A549 (cell line): ENCODE data around the gene ZDHHC9. TPM values are rescaled to one million over a fixed set of nuclear protein-coding genes. Genes with fewer than 3 reads are reported as not detected.

ENCODE experiments used
- ATAC-seq, 2 experiments: fragments of 200-7000 bp in 1 of 2; fragments of >200 bp in 1 of 2; cut with Nextera tagmentation in 1 of 2; cut with Tn5 transposase in 1 of 2; 3 replicates each; pipeline versions ENCODE4 v1.8.0 to v1.9.1; 2018 to 2020; ENCODE audit warnings: mild to moderate bottlenecking in 1 of 2, moderate library complexity in 1 of 2
- CTCF ChIA-PET: fragments of 300-600 bp; sonication (Branson Sonifier 250); formaldehyde crosslinking; extraction: SDS; loops from one replicate; lab custom pipeline; 2021; ENCODE audit warnings: antibody characterized with exemption, inconsistent platforms; lab: Yijun Ruan, JAX
- POLR2A ChIA-PET: fragments of 350-600 bp; formaldehyde crosslinking; extraction: SDS; loops from one replicate; lab custom pipeline; 2021; ENCODE audit warnings: antibody characterized with exemption, inconsistent platforms; lab: Yijun Ruan, JAX
- DNase-seq, 2 experiments: peaks; one replicate each; pipeline versions ENCODE4 v3.0.0 to v3.0.0-alpha.2; 2011 to 2016; ENCODE audit warnings: low read depth in 1 of 2, low spot score in 1 of 2
- FAIRE-seq: peaks from 2 replicates; lab custom pipeline; 2011; peaks lifted over from hg19 to GRCh38; lab: Jason Lieb, UNC
- H3K27ac ChIP-seq, 2 experiments: fragments of >200 bp; sonication (Bioruptor Twin); formaldehyde crosslinking; 3 replicates each; pipeline ENCODE4 v1.5.1; 2016 to 2017
- H3K4me1 ChIP-seq: fragments of >200 bp; sonication (Bioruptor Twin); formaldehyde crosslinking; 3 replicates; pipeline ENCODE4 v1.6.1; 2016
- H3K4me2 ChIP-seq: fragments of >200 bp; sonication (Bioruptor Twin); formaldehyde crosslinking; 3 replicates; pipeline ENCODE4 v1.6.1; 2016
- H3K4me3 ChIP-seq: fragments of >200 bp; sonication (Bioruptor Twin); formaldehyde crosslinking; 3 replicates; pipeline ENCODE4 v1.5.1; 2016
- H3K9me3 ChIP-seq: fragments of >200 bp; sonication (Bioruptor Twin); formaldehyde crosslinking; 3 replicates; pipeline ENCODE4 v1.6.1; 2016
- BHLHE40 ChIP-seq: IDR thresholded peaks from 2 replicates; pipeline ENCODE4 v1.6.1; 2012; ENCODE audit warnings: low read depth, low read length, inconsistent platforms
- CBX8 ChIP-seq: fragments of 200-600 bp; sonication (generic); IDR thresholded peaks from 2 replicates; pipeline ENCODE4 v1.6.1; 2016
- CHD2 ChIP-seq: fragments of 150-350 bp; IDR thresholded peaks from 2 replicates; pipeline ENCODE4 v1.6.1; 2014; ENCODE audit warnings: low read length; ENCODE audit not compliant: partially characterized antibody
- EHMT2 ChIP-seq: fragments of 200-600 bp; sonication (generic); IDR thresholded peaks from 2 replicates; pipeline ENCODE4 v1.6.1; 2016; ENCODE audit warnings: antibody characterized with exemption, low read depth, mild to moderate bottlenecking, moderate library complexity
- FOSL2 ChIP-seq, 2 experiments: fragments of 450-650 bp in 1 of 2; fragments of >200 bp in 1 of 2; sonication (Bioruptor Twin) in 1 of 2; formaldehyde crosslinking; IDR thresholded peaks; 2 replicates each; pipeline versions ENCODE4 v1.5.0 to v1.6.1; 2016 to 2020; ENCODE audit warnings: mild to moderate bottlenecking in 1 of 2, moderate library complexity in 1 of 2
- GATA3 ChIP-seq: IDR thresholded peaks from 2 replicates; pipeline ENCODE4 v1.6.1; 2012; ENCODE audit warnings: borderline replicate concordance
- HDAC2 ChIP-seq: fragments of 200-600 bp; sonication (generic); IDR thresholded peaks from 2 replicates; pipeline ENCODE4 v1.6.1; 2016
- HOXB13 ChIP-seq: fragments of 250-450 bp; sonication (Bioruptor Pico); IDR thresholded peaks from 2 replicates; pipeline ENCODE4 v1.5.0; 2020; ENCODE audit warnings: low read depth, mild to moderate bottlenecking, moderate library complexity
- KDM1A ChIP-seq: fragments of 200-600 bp; sonication (generic); IDR thresholded peaks from 2 replicates; pipeline ENCODE4 v1.6.1; 2016; ENCODE audit warnings: low read depth, mild to moderate bottlenecking
- KDM5A ChIP-seq: fragments of 200-600 bp; sonication (generic); IDR thresholded peaks from 2 replicates; pipeline ENCODE4 v1.6.1; 2016; ENCODE audit warnings: antibody characterized with exemption, mild to moderate bottlenecking
- NFE2L2 ChIP-seq: fragments of 150-350 bp; conservative IDR thresholded peaks from 2 replicates; pipeline ENCODE4 v1.6.1; 2014; ENCODE audit warnings: low read length
- PHF8 ChIP-seq: fragments of 200-600 bp; sonication (generic); IDR thresholded peaks from 2 replicates; pipeline ENCODE4 v1.6.1; 2016; ENCODE audit warnings: low read depth, mild to moderate bottlenecking, antibody characterized with exemption, moderate library complexity, borderline replicate concordance
- RAD21 ChIP-seq, 2 experiments: fragments of >200 bp in 1 of 2; sonication (Bioruptor Twin) in 1 of 2; formaldehyde crosslinking in 1 of 2; IDR thresholded peaks in 1 of 2; conservative IDR thresholded peaks in 1 of 2; 2 replicates in 1 of 2; 3 replicates in 1 of 2; pipeline ENCODE4 v1.6.1; 2012 to 2018; ENCODE audit warnings: inconsistent platforms in 1 of 2
- RCOR1 ChIP-seq: fragments of 150-350 bp; IDR thresholded peaks from 2 replicates; pipeline ENCODE4 v1.6.1; 2014; ENCODE audit warnings: antibody characterized with exemption, low read length, low read depth
- RNF2 ChIP-seq: fragments of 200-600 bp; sonication (generic); IDR thresholded peaks from 2 replicates; pipeline ENCODE4 v1.6.1; 2016; ENCODE audit warnings: low read depth, mild to moderate bottlenecking, antibody characterized with exemption, moderate library complexity, borderline replicate concordance
- SMC3 ChIP-seq: fragments of >200 bp; sonication (Bioruptor Twin); formaldehyde crosslinking; IDR thresholded peaks from 3 replicates; pipeline ENCODE4 v1.6.1; 2018; ENCODE audit warnings: inconsistent platforms
- TFCP2L1 ChIP-seq: fragments of 250-450 bp; sonication (Bioruptor Pico); IDR thresholded peaks from 2 replicates; pipeline ENCODE4 v1.5.0; 2021; ENCODE audit warnings: mild to moderate bottlenecking
- ZNF302 ChIP-seq: fragments of 250-450 bp; sonication (Bioruptor Pico); IDR thresholded peaks from 2 replicates; pipeline ENCODE4 v1.9.0; 2021; ENCODE audit warnings: inconsistent platforms, mild to moderate bottlenecking, moderate library complexity
- WGBS: methylation state at CpG from one replicate; pipeline ENCODE4 v1.1.6; 2017; ENCODE audit errors: missing lambda C conversion rate; 5-methylcytosine and 5-hydroxymethylcytosine counted together
- polyA plus RNA-seq, 4 experiments: library from polyadenylated mRNA; depleted of rRNA in 3 of 4; stranded (reverse); fragments of >200 nt; fragmentation: RNase III in 1 of 4; extraction: RNeasy Plus Mini Kit Qiagen cat#74134 plus additional on column Dnase treatment in 1 of 4; gene quantifications; 2 replicates in 3 of 4; 3 replicates in 1 of 4; pipeline ENCODE4 v1.2.3, GENCODE V29; 2011 to 2017
- TF ChIP-seq, protein P1 (sequence below): IDR thresholded peaks from 2 replicates; pipeline ENCODE4 v1.6.1; 2012; ENCODE audit warnings: low read depth, borderline replicate concordance
- TF ChIP-seq, protein P2 (sequence below): fragments of 200-600 bp; sonication (generic); IDR thresholded peaks from 2 replicates; pipeline ENCODE4 v1.6.1; 2016; ENCODE audit warnings: antibody characterized with exemption, mild to moderate bottlenecking, moderate library complexity
- TF ChIP-seq, protein P3 (sequence below): IDR thresholded peaks from 2 replicates; pipeline ENCODE4 v1.6.1; 2012
- TF ChIP-seq, protein P4 (sequence below): fragments of 150-350 bp; IDR thresholded peaks from 2 replicates; pipeline ENCODE4 v1.6.1; 2014; ENCODE audit warnings: low read depth, mild to moderate bottlenecking, low read length
- TF ChIP-seq, protein P5 (sequence below): fragments of 250-450 bp; sonication (Bioruptor Pico); IDR thresholded peaks from 2 replicates; pipeline ENCODE4 v1.5.0; 2021; ENCODE audit warnings: mild to moderate bottlenecking, moderate library complexity, borderline replicate concordance
- TF ChIP-seq, protein P6 (sequence below): fragments of >200 bp; sonication (Bioruptor Twin); formaldehyde crosslinking; IDR thresholded peaks from 3 replicates; pipeline ENCODE4 v1.6.1; 2016

ZDHHC9 gene
- polyA plus RNA-seq, 2 of the 4 experiments (the other 2 are of a cell fraction): 20.2 to 50.6 TPM

DNA sequence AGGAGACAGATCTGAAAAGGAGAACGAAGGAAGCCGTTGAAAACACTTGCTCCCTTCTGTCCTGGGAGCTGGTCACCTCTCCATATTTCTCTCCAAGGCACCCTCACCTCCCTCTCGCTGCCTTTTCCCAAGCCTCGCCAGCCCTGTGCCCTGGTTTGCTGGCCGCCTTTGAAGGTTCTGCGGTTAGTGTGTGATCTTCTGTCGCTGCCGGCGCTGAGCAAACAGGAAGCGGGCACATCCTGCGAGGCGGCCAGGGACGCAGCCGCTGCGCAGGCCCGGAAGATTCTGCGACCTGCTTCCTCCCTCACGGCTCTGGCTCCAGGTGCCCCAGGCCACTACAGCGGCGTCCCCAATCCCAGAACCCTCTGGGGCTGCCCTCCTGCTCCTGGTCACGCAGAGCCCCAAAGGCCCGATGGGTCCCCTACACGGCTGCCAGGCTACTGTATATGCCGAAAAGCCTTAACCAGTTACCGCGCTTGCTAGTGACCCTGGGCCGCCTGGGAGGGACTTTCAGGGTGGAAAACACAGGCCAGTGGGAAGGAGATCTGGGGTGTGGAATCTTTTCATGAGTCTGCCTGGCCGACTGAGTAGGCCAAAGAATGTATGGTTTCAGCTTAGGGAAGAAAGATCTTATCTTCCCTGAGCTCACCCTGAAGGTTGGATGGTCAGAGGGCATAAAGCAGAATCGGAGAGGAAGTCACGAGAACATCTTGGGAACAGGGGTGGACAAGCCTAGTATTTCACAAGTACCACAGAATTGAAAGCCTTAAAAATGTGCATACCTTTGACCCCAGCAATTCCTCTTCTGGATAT is 66.3 kb downstream of the ZDHHC9 start:
- TF ChIP-seq HOXB13 (CRISPR knock-in tag) (no peak), CHD2 (no peak), TFCP2L1 (CRISPR knock-in tag) (no peak), RNF2 (no peak), ZNF302 (CRISPR knock-in tag) (no peak), KDM5A (no peak), GATA3 (no peak), HDAC2 (no peak), BHLHE40 (no peak), SMC3 (no peak), EHMT2 (no peak), CBX8 (no peak), PHF8 (no peak), RCOR1 (no peak), KDM1A (no peak), FOSL2 (IDR thresholded peaks at IDR 0.05) (no peak), FOSL2 (CRISPR knock-in tag; IDR thresholded peaks at IDR 0.05) (no peak)
- TF ChIP-seq, protein P1, sequence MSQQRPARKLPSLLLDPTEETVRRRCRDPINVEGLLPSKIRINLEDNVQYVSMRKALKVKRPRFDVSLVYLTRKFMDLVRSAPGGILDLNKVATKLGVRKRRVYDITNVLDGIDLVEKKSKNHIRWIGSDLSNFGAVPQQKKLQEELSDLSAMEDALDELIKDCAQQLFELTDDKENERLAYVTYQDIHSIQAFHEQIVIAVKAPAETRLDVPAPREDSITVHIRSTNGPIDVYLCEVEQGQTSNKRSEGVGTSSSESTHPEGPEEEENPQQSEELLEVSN: no peak
- TF ChIP-seq, protein P2, sequence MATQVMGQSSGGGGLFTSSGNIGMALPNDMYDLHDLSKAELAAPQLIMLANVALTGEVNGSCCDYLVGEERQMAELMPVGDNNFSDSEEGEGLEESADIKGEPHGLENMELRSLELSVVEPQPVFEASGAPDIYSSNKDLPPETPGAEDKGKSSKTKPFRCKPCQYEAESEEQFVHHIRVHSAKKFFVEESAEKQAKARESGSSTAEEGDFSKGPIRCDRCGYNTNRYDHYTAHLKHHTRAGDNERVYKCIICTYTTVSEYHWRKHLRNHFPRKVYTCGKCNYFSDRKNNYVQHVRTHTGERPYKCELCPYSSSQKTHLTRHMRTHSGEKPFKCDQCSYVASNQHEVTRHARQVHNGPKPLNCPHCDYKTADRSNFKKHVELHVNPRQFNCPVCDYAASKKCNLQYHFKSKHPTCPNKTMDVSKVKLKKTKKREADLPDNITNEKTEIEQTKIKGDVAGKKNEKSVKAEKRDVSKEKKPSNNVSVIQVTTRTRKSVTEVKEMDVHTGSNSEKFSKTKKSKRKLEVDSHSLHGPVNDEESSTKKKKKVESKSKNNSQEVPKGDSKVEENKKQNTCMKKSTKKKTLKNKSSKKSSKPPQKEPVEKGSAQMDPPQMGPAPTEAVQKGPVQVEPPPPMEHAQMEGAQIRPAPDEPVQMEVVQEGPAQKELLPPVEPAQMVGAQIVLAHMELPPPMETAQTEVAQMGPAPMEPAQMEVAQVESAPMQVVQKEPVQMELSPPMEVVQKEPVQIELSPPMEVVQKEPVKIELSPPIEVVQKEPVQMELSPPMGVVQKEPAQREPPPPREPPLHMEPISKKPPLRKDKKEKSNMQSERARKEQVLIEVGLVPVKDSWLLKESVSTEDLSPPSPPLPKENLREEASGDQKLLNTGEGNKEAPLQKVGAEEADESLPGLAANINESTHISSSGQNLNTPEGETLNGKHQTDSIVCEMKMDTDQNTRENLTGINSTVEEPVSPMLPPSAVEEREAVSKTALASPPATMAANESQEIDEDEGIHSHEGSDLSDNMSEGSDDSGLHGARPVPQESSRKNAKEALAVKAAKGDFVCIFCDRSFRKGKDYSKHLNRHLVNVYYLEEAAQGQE: no peak
- ChIA-PET POLR2A (no interaction called here), CTCF (interaction anchor here (1.3 kb wide), 1 partner anchor 24 kb away, joined by 3 read pairs; no protein-coding TSS in a partner anchor)
- ATAC-seq: no peak
- Histone ChIP-seq H3K4me2 (no peak overlapping the region), H3K9me3 (no peaks in the 10 kb centered on the region), H3K27ac (no peak overlapping the region), H3K4me3 (no peak overlapping the region), H3K4me1 (no peaks in the 10 kb centered on the region)
- WGBS: 83% methylated on average over 26 of the region's 30 CpGs
- DNase-seq: no peak
- no peak for FAIRE-seq

DNA sequence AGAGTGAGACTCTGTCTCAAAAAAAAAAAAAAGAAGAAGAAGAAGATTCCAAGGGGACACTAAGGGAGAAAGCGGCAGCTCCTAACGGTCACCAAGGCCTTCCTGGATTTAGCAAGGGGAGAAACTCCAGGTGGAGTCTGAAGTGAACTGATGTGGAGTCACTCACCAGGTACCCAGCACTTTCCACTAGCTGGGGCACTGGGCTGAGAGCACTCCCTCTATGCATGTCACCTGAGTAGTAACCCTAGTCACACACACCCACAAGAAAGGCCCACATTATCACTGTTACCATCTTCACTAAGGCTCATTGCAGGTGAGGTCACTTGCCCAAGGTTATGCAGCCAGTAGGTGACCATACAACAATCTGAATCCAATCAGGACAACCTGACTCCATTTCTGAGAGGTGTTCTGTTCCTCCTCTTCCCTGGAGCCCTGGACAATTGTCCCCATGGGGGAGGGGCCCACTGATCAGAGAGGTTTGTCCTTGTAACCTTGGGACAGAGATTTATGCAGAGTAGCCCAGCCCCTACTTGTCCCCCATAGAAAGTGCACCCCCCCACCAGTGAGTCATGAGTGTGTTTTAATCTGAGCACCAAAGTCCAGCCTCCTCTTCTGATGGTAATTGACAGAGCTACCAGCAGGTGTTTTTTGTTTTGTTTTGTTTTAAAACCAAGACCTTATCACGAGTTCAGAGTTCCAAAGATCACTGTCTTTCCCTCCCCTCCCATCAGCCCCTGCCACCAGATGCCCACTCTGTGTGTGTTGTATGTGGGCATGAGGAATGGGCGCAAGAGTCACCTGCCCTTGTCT is 69.8 kb downstream of the ZDHHC9 start:
- ChIA-PET POLR2A (no interaction called here), CTCF (no interaction called here)
- DNase-seq (no peak), ATAC-seq (peak in 1 of 2 experiments; percentile 19; a peak in 1 of 6 replicates), FAIRE-seq (no peak)
- H3K27ac ChIP-seq: no peak overlapping the region
- H3K4me3 ChIP-seq: no peak overlapping the region
- no peak overlapping the region for H3K4me2 ChIP-seq
- no peaks in the 10 kb centered on the region for H3K4me1 ChIP-seq
- H3K9me3 ChIP-seq: no peaks in the 10 kb centered on the region
- 75% methylated on average over 4 of the region's 4 CpGs for whole genome bisulfite sequencing
- TF ChIP-seq NFE2L2 (no peak), FOSL2 (IDR thresholded peaks at IDR 0.05) (no peak), FOSL2 (CRISPR knock-in tag; IDR thresholded peaks at IDR 0.05) (no peak), BHLHE40 (no peak), ZNF302 (CRISPR knock-in tag) (no peak), RAD21 (conservative IDR thresholded peaks at IDR 0.05 in 1 of 2, IDR thresholded peaks at IDR 0.05 in 1 of 2) (no peak), SMC3 (no peak)
- TF ChIP-seq, protein P3, sequence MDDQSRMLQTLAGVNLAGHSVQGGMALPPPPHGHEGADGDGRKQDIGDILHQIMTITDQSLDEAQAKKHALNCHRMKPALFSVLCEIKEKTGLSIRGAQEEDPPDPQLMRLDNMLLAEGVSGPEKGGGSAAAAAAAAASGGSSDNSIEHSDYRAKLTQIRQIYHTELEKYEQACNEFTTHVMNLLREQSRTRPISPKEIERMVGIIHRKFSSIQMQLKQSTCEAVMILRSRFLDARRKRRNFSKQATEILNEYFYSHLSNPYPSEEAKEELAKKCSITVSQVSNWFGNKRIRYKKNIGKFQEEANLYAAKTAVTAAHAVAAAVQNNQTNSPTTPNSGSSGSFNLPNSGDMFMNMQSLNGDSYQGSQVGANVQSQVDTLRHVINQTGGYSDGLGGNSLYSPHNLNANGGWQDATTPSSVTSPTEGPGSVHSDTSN: no peak
- TF ChIP-seq, protein P4, sequence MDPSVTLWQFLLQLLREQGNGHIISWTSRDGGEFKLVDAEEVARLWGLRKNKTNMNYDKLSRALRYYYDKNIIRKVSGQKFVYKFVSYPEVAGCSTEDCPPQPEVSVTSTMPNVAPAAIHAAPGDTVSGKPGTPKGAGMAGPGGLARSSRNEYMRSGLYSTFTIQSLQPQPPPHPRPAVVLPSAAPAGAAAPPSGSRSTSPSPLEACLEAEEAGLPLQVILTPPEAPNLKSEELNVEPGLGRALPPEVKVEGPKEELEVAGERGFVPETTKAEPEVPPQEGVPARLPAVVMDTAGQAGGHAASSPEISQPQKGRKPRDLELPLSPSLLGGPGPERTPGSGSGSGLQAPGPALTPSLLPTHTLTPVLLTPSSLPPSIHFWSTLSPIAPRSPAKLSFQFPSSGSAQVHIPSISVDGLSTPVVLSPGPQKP: no peak
- TF ChIP-seq, protein P5, sequence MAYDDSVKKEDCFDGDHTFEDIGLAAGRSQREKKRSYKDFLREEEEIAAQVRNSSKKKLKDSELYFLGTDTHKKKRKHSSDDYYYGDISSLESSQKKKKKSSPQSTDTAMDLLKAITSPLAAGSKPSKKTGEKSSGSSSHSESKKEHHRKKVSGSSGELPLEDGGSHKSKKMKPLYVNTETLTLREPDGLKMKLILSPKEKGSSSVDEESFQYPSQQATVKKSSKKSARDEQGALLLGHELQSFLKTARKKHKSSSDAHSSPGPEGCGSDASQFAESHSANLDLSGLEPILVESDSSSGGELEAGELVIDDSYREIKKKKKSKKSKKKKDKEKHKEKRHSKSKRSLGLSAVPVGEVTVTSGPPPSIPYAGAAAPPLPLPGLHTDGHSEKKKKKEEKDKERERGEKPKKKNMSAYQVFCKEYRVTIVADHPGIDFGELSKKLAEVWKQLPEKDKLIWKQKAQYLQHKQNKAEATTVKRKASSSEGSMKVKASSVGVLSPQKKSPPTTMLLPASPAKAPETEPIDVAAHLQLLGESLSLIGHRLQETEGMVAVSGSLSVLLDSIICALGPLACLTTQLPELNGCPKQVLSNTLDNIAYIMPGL (CRISPR knock-in tag): no peak
- TF ChIP-seq, protein P6, sequence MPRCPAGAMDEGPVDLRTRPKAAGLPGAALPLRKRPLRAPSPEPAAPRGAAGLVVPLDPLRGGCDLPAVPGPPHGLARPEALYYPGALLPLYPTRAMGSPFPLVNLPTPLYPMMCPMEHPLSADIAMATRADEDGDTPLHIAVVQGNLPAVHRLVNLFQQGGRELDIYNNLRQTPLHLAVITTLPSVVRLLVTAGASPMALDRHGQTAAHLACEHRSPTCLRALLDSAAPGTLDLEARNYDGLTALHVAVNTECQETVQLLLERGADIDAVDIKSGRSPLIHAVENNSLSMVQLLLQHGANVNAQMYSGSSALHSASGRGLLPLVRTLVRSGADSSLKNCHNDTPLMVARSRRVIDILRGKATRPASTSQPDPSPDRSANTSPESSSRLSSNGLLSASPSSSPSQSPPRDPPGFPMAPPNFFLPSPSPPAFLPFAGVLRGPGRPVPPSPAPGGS: no peak
